ENCODE data around the gene AFTPH.

AFTPH gene

DNA sequence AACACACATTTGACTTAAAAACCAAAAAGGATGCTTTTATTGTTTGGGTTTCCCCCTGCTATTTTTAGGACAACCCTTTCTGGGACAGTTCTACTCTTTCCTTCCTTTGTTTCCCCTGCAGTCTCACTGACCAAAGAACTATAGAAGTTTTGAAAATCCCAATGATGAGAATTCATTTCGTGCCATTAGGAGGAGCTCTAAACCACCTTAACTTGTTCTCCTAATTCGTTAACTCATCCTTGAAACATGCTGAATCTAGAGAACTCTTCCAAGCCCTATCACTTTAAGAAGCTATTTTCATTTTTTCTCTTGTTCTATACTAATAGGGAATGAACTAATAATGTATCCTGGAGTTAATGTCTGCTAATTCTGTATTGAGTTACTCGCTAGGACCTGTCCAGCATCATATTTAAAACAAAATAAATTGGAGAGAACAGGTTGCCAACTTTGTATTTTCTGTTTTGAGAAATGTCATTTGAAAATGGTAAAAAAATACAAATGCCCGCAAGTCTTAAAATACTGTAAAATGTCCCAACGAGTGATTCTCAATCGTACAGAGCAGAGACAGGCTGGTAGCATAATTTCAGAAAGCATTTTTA, 62.9 kb downstream of the AFTPH start:
- TF ChIP-seq, protein P1, sequence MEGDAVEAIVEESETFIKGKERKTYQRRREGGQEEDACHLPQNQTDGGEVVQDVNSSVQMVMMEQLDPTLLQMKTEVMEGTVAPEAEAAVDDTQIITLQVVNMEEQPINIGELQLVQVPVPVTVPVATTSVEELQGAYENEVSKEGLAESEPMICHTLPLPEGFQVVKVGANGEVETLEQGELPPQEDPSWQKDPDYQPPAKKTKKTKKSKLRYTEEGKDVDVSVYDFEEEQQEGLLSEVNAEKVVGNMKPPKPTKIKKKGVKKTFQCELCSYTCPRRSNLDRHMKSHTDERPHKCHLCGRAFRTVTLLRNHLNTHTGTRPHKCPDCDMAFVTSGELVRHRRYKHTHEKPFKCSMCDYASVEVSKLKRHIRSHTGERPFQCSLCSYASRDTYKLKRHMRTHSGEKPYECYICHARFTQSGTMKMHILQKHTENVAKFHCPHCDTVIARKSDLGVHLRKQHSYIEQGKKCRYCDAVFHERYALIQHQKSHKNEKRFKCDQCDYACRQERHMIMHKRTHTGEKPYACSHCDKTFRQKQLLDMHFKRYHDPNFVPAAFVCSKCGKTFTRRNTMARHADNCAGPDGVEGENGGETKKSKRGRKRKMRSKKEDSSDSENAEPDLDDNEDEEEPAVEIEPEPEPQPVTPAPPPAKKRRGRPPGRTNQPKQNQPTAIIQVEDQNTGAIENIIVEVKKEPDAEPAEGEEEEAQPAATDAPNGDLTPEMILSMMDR (IDR thresholded peaks at IDR 0.05), result peak; percentile 56
- Histone ChIP-seq H2AFZ (no peak overlapping the region), H3K4me1 (no peaks in the 10 kb centered on the region), H3K27ac (no peak overlapping the region), H3K27me3 (ENCODE audit: control insufficient read depth, insufficient read depth, low read length) (no peaks in the 10 kb centered on the region), H3K9me3 (ENCODE audit: control insufficient read depth, low read length) (no peaks in the 10 kb centered on the region), H3K9ac (no peak overlapping the region), H3K79me2 (no peaks in the 10 kb centered on the region), H3K4me3 (ENCODE audit: low read depth, low read length) (no peak overlapping the region), H3K4me2 (ENCODE audit: low read length) (no peak overlapping the region), H3K36me3 (ENCODE audit: control insufficient read depth, insufficient read depth, low read length) (no peaks in the 10 kb centered on the region)

DNA sequence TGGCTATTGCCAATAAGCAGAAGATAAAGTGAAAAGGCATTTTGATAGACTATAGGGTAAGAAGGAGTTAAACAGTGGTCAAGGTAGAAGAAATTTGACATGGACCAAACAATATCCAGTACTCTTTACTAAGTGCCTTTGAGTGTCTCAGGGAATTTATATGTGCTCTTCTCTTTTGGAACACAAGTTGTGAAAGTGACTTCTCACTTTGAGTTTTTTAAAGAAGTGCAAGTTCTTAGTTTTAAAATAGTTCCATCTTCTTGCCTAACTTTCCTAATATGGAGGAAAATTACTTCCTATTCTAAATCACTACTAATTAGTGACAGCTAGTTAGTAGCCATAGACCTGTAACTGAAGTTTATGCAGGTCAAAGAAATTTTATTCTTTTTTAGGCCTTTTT, 63.4 kb downstream of the AFTPH start:
- H3K27ac ChIP-seq, result no peak overlapping the region
- no peaks in the 10 kb centered on the region for H3K36me3 ChIP-seq (ENCODE audit: control insufficient read depth, insufficient read depth, low read length)
- no peaks in the 10 kb centered on the region for H3K4me1 ChIP-seq
- no peaks in the 10 kb centered on the region for H3K79me2 ChIP-seq
- no peaks in the 10 kb centered on the region for H3K27me3 ChIP-seq (ENCODE audit: control insufficient read depth, insufficient read depth, low read length)
- H3K9ac ChIP-seq, result no peak overlapping the region
- no peaks in the 10 kb centered on the region for H3K9me3 ChIP-seq (ENCODE audit: control insufficient read depth, low read length)
- H3K4me3 ChIP-seq (ENCODE audit: low read depth, low read length), result no peak overlapping the region
- TF ChIP-seq, protein P1 (IDR thresholded peaks at IDR 0.05), result no peak
- no peak overlapping the region for H3K4me2 ChIP-seq (ENCODE audit: low read length)
- H2AFZ ChIP-seq, result no peak overlapping the region

DNA sequence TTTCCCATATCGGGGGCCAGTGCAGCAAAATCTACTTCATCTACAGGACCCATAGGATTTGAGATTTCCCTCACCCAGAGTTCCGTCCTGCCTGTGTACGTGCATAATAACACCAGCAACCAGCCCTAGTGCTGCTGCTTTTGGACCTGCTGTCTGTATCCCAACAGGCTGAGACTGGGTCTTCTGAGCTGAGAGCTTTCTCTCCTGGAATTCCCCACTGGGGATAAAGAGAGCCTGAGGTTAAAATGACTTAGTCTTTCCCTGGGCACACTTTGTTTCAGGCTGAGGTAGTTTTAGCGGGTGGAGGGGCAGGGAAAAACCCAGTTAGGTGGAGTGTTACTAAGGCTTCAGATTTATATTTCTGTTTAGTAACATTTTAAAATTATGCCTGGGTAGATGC, 67.1 kb downstream of the AFTPH start:
- H3K36me3 ChIP-seq (ENCODE audit: control insufficient read depth, insufficient read depth, low read length), result no peaks in the 10 kb centered on the region
- H3K4me1 ChIP-seq, result no peaks in the 10 kb centered on the region

DNA sequence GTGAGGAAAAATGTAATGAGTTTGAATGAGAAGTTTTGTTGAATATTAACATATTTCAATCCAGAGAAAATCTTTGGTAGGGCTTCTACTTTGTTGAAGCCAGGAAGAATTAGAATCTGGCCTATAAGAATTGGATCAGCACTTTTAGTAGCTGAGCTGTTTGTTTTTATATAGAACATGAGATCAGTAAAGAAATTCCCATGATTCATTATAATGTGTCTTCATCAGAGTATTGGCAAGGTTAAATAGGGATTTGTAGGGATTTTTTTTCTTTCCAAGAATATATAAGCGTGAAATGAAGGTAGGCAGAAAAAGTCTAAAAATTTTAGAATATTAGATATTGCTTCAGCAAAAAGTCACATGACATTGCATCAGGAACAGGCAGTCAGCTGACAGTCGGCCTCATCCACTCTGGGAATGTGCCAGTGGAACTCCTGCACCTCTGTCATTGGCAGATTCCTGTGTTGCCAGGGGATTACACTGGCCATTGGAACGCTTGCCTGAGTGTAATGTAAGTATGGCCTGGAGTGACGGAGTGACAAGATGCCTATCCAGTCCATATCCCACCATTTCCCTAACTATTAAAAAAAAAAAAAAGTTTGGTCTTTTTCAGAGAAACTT, 69.0 kb downstream of the AFTPH start:
- Histone ChIP-seq H3K9ac (no peak overlapping the region), H3K27ac (no peak overlapping the region), H3K9me3 (ENCODE audit: control insufficient read depth, low read length) (no peaks in the 10 kb centered on the region), H3K4me1 (no peaks in the 10 kb centered on the region), H3K27me3 (ENCODE audit: control insufficient read depth, insufficient read depth, low read length) (no peaks in the 10 kb centered on the region), H3K4me2 (ENCODE audit: low read length) (no peak overlapping the region), H3K36me3 (ENCODE audit: control insufficient read depth, insufficient read depth, low read length) (no peaks in the 10 kb centered on the region), H3K4me3 (ENCODE audit: low read depth, low read length) (peak overlapping the region; percentile 3), H2AFZ (no peak overlapping the region), H3K79me2 (no peaks in the 10 kb centered on the region)
- TF ChIP-seq, protein P1 (IDR thresholded peaks at IDR 0.05), result no peak

More for the DNA sequence above, 67.1 kb downstream of the AFTPH start:
- Histone ChIP-seq H2AFZ (no peak overlapping the region), H3K27ac (no peak overlapping the region), H3K79me2 (no peaks in the 10 kb centered on the region), H3K9me3 (ENCODE audit: control insufficient read depth, low read length) (no peaks in the 10 kb centered on the region), H3K9ac (no peak overlapping the region), H3K27me3 (ENCODE audit: control insufficient read depth, insufficient read depth, low read length) (no peaks in the 10 kb centered on the region), H3K4me2 (ENCODE audit: low read length) (no peak overlapping the region), H3K4me3 (ENCODE audit: low read depth, low read length) (no peak overlapping the region)
- TF ChIP-seq, protein P1 (IDR thresholded peaks at IDR 0.05), result no peak

All from parathyroid adenoma (tissue), 2 donors.